GM21723 (cell line): ENCODE data around the gene DTNBP1.

ENCODE experiments used
- ATAC-seq: cut with Tn5 transposase; IDR thresholded peaks from one replicate; pipeline ENCODE4 v1.9.1; 2021; ENCODE audit warnings: mild to moderate bottlenecking, moderate library complexity; ENCODE audit not compliant: unreplicated experiment

Gene DTNBP1

DNA sequence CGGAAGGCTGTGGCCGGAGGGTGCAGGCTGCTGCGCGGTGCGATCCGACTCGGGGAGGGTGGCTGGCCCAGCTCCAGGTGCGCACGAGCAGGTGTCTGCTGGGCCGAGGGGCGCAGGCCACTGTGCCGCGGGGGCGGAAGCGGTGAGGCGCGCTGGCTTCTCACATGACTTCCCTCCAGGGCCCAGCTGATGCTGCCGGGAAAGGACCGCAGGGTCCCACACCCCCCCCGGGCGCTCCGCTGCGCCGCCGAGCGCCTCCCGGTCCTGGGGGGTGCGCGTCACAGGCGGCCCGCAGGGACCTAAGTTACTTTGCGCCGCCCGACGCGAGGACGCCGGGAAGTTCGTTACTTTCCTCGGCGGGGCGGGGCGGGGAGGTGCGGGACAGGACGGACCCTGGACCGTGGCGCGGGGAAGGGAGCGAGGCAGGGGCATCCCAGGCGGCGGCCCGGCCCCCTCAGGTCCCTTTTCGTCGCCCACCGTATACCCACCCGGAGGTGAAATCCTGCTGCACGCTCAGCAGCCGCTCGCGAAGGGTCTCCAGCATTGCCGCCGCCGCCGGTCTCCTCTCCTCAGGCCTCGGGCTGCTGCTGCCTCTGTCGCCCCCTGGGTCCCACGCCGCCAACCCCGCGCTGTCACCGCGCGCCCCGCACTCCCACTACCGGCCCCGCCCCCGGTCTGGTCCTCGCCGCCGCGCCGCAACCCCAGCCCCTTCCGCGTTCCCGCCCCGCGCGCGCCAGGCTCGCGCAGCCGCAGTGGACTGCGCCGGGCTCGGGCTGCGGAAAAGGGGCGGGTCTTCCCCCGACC is at the start of gene DTNBP1:
TSS of gene DTNBP1 (minus strand) at position 703 of the 804 bp plus-strand sequence. CDS start at position 544, 159 bp downstream.
- peak; percentile 73 for ATAC-seq

DNA sequence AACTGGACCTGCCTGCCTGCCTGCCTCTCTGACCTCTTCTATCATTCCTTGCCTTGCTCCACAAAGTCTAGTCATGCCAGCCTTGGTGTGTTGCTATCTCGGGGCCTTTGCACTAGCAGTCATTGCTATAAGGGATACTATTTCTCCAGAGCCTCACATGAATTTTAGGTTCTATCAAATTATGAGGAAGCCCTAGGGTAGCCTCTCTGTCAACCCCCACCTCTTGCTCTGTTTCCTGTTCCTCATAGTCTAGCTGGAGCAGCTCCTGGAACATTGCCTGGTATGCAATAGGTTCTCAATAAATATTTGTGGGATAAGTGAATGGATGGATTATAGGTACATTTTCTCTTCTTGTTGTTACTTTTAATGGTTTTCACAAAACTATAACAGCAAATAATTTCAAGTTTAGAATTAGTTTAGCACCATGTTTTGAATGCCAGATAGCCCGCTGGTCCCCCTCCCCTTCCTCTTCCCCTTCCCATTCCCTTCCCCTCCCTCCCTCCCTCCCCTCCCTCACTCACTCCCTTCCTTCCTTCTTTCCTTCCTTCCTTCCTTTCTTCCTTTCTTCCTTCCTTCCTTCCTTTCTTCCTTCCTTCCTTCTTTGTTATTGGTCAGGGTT is 46.9 kb upstream of the DTNBP1 start:
- no peak for ATAC-seq

DNA sequence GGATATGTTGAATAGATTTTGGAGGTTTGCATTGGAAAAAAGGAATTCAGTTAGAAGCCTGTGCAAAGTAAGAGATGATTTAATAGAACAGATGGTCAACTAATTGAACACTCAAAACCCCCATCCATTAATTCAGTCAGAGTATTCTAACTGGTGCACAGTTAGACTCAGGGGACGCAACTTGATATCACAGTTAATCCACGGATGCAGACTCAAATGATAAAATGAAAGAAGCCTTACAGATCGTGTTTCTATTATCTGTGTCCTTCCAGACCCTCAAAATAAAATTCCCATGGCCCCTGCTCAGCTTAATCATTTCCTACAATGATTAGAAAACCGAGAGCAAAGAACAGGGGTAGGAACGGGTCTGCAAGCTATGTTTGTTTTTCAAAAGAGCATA is 45.4 kb upstream of the DTNBP1 start:
- no peak for ATAC-seq

- ATAC-seq = no peak
Observed at GRCh38 chr6:15705981-15706380, 43.2 kb upstream of the DTNBP1 start.

GRCh38 chr6:15698471-15698870 is 35.6 kb upstream of the DTNBP1 start:
- ATAC-seq = no peak

DNA sequence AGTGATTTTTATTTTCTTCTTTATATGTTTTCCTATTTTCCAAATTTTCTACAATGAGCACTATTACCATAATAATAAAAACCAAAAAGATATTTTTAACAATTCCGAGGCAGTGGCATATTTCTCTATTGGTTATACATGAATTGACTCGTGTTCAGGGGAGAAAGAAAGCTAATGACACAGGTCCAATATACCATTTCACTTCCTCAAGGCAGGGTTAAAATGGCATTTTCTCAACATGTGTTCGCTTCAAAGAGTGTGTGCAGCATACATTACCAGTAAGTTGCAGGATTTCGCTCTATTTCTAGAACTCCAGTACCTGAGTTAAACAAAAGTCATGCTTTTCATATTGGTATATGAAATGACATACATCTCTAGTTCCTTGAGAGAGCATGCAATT is 35.1 kb upstream of the DTNBP1 start:
- no peak for ATAC-seq

DNA sequence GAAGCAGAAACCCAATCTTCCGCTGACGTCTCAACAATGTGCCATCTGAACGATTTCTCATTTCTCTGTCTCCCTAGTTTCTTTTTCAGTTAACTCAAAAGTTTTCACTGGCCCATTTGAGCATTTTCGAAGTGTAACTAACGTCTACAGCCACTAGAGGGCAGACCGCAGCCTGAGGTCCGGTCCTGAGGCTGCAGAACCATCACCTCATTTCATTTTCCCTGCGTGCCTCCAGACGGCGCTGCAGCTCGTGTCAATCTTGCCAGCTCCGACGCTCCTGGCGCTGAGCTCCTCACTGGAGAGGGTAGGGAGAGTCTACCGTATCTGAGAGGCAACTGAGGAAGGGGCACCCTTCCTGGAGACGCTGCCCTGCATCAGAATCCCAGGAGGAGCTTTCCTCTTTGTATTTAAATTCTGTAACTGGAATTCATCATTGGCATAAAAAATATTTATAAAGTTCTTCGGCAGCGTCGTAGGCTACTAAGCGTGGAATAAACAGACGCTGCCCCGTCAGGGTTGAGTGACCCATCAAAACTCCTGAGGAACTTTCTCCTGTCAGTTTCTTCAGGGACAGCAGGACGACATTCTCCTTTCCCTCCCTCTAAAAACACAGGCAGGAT is 28.5 kb upstream of the DTNBP1 start:
- ATAC-seq = peak; percentile 96

DNA sequence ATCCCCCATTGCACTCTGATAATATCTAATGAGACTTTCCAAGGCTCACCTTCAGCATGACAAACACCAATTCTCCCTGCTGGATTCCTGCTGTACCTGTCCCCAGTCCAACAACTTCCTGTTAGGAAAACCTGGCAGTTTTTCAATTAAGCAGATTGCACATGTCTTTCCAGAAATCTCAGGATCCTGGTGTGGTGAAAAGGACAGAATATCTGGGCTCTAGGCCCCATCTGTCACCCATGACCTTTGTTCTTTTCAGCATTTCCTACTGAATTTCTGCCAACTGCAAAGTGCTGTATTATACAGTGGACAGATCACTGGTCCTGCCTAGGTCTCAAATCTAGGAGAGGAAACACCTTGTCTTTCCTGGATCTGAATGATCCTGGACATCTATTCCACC is 27.7 kb upstream of the DTNBP1 start:
- no peak for ATAC-seq

GRCh38 chr6:15689586-15690482 is 27.0 kb upstream of the DTNBP1 start:
- no peak for ATAC-seq

DNA sequence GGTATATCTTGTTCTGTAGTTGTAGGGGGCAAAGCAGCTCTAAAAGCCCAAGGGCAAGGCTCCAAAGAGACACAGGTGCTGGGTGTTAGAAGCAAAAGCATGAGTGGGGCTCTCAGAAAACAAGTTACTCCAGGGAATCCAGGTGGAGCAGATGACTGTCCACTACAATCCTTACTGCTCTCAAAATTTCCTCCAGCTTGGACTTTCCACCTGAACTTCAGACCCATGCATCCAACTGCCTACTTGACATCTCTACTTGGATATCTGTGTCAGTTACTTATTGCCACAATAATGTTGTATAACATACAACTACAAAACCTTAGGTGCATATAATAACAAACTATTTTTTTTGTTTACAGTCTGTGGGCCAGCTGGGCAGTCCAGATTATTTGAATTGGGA is 22.8 kb upstream of the DTNBP1 start:
- no peak for ATAC-seq

DNA sequence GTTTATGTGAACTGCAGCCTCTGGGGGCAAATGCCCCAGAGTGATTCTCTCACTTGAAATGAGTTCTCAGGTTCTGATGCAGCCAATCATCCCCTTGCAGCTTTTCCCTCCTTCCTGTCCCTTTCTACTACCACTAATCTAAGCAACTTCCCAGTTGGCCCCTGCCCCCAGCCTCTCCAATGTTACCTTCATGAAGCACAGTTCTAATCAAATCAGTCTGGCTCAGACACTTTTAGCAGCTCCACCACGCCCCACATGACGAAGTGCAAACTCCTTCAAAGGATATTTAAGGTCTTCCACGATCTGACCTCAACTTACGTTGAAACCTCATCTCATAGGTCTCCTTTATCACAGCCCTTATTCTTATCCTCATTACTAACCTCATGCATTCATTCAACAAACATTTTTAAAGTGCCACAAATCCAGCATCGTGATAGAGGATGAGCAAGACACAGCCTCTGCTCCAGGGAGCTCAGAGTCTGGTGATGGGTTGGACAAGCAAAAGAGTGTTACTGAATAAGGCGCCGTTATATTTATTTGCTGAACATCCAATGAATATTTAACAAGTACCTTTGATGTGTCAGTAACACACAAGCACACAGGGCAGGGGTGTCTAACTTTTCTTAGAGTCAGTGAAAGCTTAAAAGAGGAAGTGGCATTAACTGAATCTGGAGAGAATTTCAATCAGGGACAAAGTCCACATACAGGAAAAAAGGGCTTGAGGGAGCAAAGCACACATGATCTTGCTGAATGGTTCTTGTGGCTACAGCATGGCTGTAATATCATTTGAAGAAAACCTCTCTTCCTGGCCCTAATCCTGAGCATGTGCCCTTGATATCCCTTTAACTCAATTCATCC is 20.4 kb upstream of the DTNBP1 start:
- ATAC-seq = no peak

- no peak for ATAC-seq
Observed at GRCh38 chr6:15681946-15682345, 19.1 kb upstream of the DTNBP1 start.

GRCh38 chr6:15678514-15678913 is 15.7 kb upstream of the DTNBP1 start:
- ATAC-seq = no peak

DNA sequence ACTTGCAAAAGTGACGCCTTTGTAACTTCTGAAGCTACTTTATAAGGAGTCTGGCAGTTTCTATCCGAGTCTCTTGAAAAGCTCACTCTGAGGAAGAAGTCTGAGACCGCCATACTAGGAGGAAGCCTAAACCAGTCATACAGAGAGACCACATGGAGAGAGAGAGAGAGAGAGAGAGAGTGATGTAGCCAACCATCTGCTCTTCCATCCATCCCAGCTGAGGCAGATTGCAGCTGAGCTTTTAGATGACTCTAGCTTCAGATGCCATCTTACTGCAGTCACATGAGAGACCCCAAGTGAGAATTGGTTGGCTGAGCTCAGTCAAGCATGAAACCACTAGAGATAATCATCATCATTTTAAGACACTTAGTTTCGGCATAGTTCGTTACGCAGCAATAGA is 15.0 kb upstream of the DTNBP1 start:
- no peak for ATAC-seq

- no peak for ATAC-seq
Observed at GRCh38 chr6:15675536-15676220, 12.8 kb upstream of the DTNBP1 start.

- ATAC-seq = no peak
Observed at GRCh38 chr6:15674690-15675386, 12.0 kb upstream of the DTNBP1 start.

DNA sequence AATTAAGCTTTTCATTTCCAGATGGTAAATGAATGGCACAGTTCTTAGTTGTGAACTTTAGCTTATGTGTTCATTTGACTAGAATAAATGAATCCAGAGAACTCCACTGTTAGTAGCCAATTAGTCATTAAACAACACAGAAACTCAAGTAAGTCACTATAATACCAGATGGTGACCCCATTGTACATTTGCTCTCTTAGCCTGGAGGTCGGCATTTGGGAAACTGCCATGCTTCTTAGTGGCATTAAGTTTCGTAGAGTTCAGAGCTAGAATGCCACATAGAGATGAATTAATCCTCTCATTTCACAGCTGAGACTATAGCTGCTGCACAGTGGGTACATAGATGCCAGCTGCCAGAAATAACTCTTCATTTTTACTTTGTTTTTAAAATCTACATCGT is 10.8 kb upstream of the DTNBP1 start:
- no peak for ATAC-seq

DNA sequence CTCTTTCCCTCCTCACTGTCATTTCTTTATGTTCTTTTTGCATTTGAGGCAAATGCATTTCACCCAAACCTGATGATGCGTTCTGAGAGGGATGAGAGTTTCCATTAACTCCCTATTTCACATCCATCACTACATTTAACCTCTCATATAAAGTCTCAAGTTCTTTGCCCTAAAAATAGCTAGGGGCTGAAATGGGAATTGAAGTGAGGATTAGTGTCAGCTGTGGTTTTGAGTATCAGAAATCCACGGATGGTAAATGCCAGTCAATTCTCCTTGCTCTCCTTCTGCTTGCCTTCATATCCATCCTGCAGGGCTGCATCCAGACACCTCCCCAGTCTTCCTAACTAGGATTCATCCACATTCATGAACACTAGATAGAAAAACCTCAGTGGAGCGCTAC is 10.0 kb upstream of the DTNBP1 start:
- no peak for ATAC-seq

GRCh38 chr6:15672291-15672690 is 9.5 kb upstream of the DTNBP1 start:
- no peak for ATAC-seq
